K562 (cell line): ENCODE data around the gene USP49. TPM values are rescaled to one million over a fixed set of nuclear protein-coding genes. Genes with fewer than 3 reads are reported as not detected.

Source experiments
- ATAC-seq: fragments of 200-7000 bp; cut with Tn5 transposase; 3 replicates; pipeline ENCODE4 v1.9.1; 2020; ENCODE audit warnings: moderate library complexity
- BruUV-seq: library from RNA; stranded (reverse); fragments of 400-500 nt; replicated peaks from 2 replicates; lab custom pipeline; 2021; lab: Mats Ljungman, UMichigan
- CTCF ChIA-PET: fragments of 300-600 bp; formaldehyde crosslinking; extraction: SDS; loops from one replicate; lab custom pipeline; 2021; ENCODE audit warnings: low intra/inter-chr PET ratio; lab: Yijun Ruan, JAX
- POLR2A ChIA-PET: fragments of 300-600, 350-650 bp; sonication (Branson Sonifier 250); formaldehyde crosslinking; extraction: SDS; loops from one replicate; lab custom pipeline; 2021; ENCODE audit warnings: antibody characterized with exemption, inconsistent platforms; lab: Yijun Ruan, JAX
- DNase-seq, 4 experiments: peaks; one replicate each; pipeline versions ENCODE4 v3.0.0 to v3.0.0-alpha.2; 2011 to 2018; ENCODE audit warnings: low spot score in 3 of 4, mixed read lengths in 3 of 4; ENCODE audit errors: extremely low read depth in 1 of 4
- FAIRE-seq: peaks from 2 replicates; lab custom pipeline; 2011; peaks lifted over from hg19 to GRCh38; lab: Jason Lieb, UNC
- H2AFZ ChIP-seq: 2 replicates; pipeline ENCODE4 v1.6.0; 2011; ENCODE audit warnings: low read depth, low read length, control low read depth, inconsistent platforms
- H3K27ac ChIP-seq: fragments of 200-600 bp; 3 replicates; pipeline ENCODE4 v1.8.0; 2011; ENCODE audit warnings: low read depth, mild to moderate bottlenecking, control low read depth, inconsistent platforms, low read length, moderate library complexity, mixed read lengths; ENCODE audit errors: extremely low read depth
- H3K27me3 ChIP-seq, 2 experiments: fragments of 300-600 bp in 1 of 2; 2 replicates in 1 of 2; 3 replicates in 1 of 2; pipeline versions ENCODE4 v1.6.0 to v1.8.0; 2011; ENCODE audit warnings: inconsistent platforms in 2 of 2, low read length in 2 of 2, mild to moderate bottlenecking in 1 of 2, mixed read lengths in 1 of 2, moderate library complexity in 1 of 2; ENCODE audit not compliant: control insufficient read depth in 2 of 2, insufficient read depth in 2 of 2
- H3K36me3 ChIP-seq: fragments of 300-600 bp; 3 replicates; pipeline ENCODE4 v1.8.0; 2011; ENCODE audit warnings: mild to moderate bottlenecking, low read length, inconsistent platforms; ENCODE audit not compliant: control insufficient read depth, insufficient read depth
- H3K4me1 ChIP-seq, 2 experiments: fragments of 200-600 bp in 1 of 2; replicated peaks in 1 of 2; 2 replicates in 1 of 2; 3 replicates in 1 of 2; pipeline versions ENCODE4 v1.5.1 to v1.8.0; 2011; ENCODE audit warnings: inconsistent platforms in 2 of 2, low read length in 2 of 2, mild to moderate bottlenecking in 1 of 2, mixed read lengths in 1 of 2, moderate library complexity in 1 of 2; ENCODE audit not compliant: control insufficient read depth in 2 of 2, insufficient read depth in 2 of 2
- H3K4me2 ChIP-seq: 2 replicates; pipeline ENCODE4 v1.6.1; 2011; ENCODE audit warnings: low read length, control low read depth, inconsistent platforms, mixed read lengths; ENCODE audit not compliant: insufficient read depth
- H3K4me3 ChIP-seq: fragments of 200-600 bp; sonication (generic), shearing (Covaris generic); 2 replicates; pipeline ENCODE4 v1.5.1; 2016; ENCODE audit warnings: control low read depth, inconsistent platforms
- H3K79me2 ChIP-seq: fragments of 200-600 bp; 3 replicates; pipeline ENCODE4 v1.8.0; 2011; ENCODE audit warnings: low read length, inconsistent platforms; ENCODE audit not compliant: control insufficient read depth, insufficient read depth
- H3K9ac ChIP-seq, 2 experiments: 2 replicates each; pipeline versions ENCODE4 v1.6.0 to v1.6.1; 2011; ENCODE audit warnings: low read depth in 2 of 2, low read length in 2 of 2, control low read depth in 1 of 2, inconsistent platforms in 1 of 2, mild to moderate bottlenecking in 1 of 2, mixed read lengths in 1 of 2; ENCODE audit not compliant: insufficient read depth in 1 of 2
- H3K9me1 ChIP-seq: one replicate; pipeline ENCODE4 v1.6.0; 2011; ENCODE audit warnings: inconsistent platforms, mild to moderate bottlenecking, low read length, moderate library complexity; ENCODE audit not compliant: control insufficient read depth, insufficient read depth
- H3K9me3 ChIP-seq: replicated peaks from 2 replicates; pipeline ENCODE4 v1.5.1; 2011; ENCODE audit warnings: low read depth, low read length, inconsistent platforms; ENCODE audit not compliant: control insufficient read depth, insufficient read depth
- H4K20me1 ChIP-seq: replicated peaks from 2 replicates; pipeline ENCODE4 v1.6.1; 2011; ENCODE audit warnings: low read length, inconsistent platforms, mixed read lengths; ENCODE audit not compliant: control insufficient read depth, insufficient read depth
- EP400 ChIP-seq: fragments of 450-650 bp; IDR thresholded peaks from 2 replicates; pipeline ENCODE4 v1.6.1; 2017; ENCODE audit warnings: antibody characterized with exemption, mild to moderate bottlenecking, moderate library complexity
- FOXJ3 ChIP-seq: sonication (generic); formaldehyde crosslinking; IDR thresholded peaks from 2 replicates; pipeline ENCODE4 v1.4.0; 2020; ENCODE audit warnings: mild to moderate bottlenecking, missing genetic modification reagents
- GABPA ChIP-seq: fragments of 200-800 bp; sonication (Bioruptor generic); conservative IDR thresholded peaks from 2 replicates; pipeline ENCODE4 v1.6.1; 2016; ENCODE audit warnings: low read depth, missing genetic modification characterization, missing compliant biosample characterization
- IRF2 ChIP-seq: sonication (generic); formaldehyde crosslinking; IDR thresholded peaks from 2 replicates; pipeline ENCODE4 v1.8.1; 2022; ENCODE audit warnings: mild to moderate bottlenecking, missing genetic modification reagents
- NEUROD1 ChIP-seq: fragments of 150-350 bp; IDR thresholded peaks from 2 replicates; pipeline ENCODE4 v1.6.1; 2014; ENCODE audit warnings: borderline replicate concordance, low read length, low read depth; ENCODE audit not compliant: partially characterized antibody
- RBFOX2 ChIP-seq: fragments of 200-400 bp; formaldehyde crosslinking; IDR thresholded peaks from 2 replicates; pipeline ENCODE4 v1.6.1; 2017; ENCODE audit warnings: low read depth, mild to moderate bottlenecking, low read length, moderate library complexity
- RCOR1 ChIP-seq, 2 experiments: IDR thresholded peaks; 2 replicates each; pipeline ENCODE4 v1.6.1; 2012; ENCODE audit warnings: low read depth in 2 of 2, low read length in 2 of 2, borderline replicate concordance in 1 of 2, improper control_type of control experiment in 1 of 2
- RUNX1 ChIP-seq: sonication (generic); IDR thresholded peaks from 2 replicates; pipeline ENCODE4 v1.6.1; 2016; ENCODE audit warnings: antibody characterized with exemption, low read depth
- SIRT6 ChIP-seq: IDR thresholded peaks from one replicate; pipeline ENCODE4 v1.6.1; 2012; ENCODE audit warnings: low read depth, mild to moderate bottlenecking, control low read depth, inconsistent platforms, low read length, moderate library complexity
- TBP ChIP-seq: optimal IDR thresholded peaks from 2 replicates; pipeline ENCODE3; 2011; ENCODE audit warnings: low read depth, low read length, improper control_type of control experiment
- TCF7L2 ChIP-seq: fragments of 150-350 bp; IDR thresholded peaks from 2 replicates; pipeline ENCODE4 v1.6.1; 2016; ENCODE audit warnings: low read depth, mild to moderate bottlenecking, low read length, moderate library complexity
- WGBS: fragments of 100-300 bp; shearing (Covaris generic); methylation state at CpG from one replicate; pipeline ENCODE4 v1.1.6; 2016; ENCODE audit warnings: low coverage, mixed read lengths; ENCODE audit not compliant: insufficient coverage; ENCODE audit errors: missing lambda C conversion rate; 5-methylcytosine and 5-hydroxymethylcytosine counted together
- in situ Hi-C: fragments of 300-500 bp; cut with MboI; formaldehyde crosslinking; loops from 4 replicates; pipeline ENCODE4 v1.15.0; 2018; ENCODE audit warnings: inconsistent platforms, mixed read lengths
- intact Hi-C: fragments of 100-400 bp; cut with micrococcal nuclease; formaldehyde crosslinking; loops from 2 replicates; pipeline ENCODE4 v1.14.2; 2022
- polyA plus RNA-seq, 8 experiments: library from polyadenylated mRNA; depleted of rRNA in 4 of 8; stranded (reverse) in 5 of 8; unstranded in 3 of 8; fragments of >200 nt; fragmentation: Nextera tagmentation in 2 of 8; fragmentation: Illumina TruSeq in 1 of 8; extraction: Ambion mirVana in 2 of 8; extraction: Trizol in 1 of 8; gene quantifications; 2 replicates each; pipeline versions ENCODE4 v1.2.1 to v1.2.3, GENCODE V29; 2011 to 2014; ENCODE audit warnings: inconsistent platforms in 1 of 8, missing spikeins in 1 of 8
- total RNA-seq, 7 experiments: library from RNA; depleted of rRNA in 6 of 7; stranded (reverse); fragments of >200 nt in 6 of 7; fragmentation: Illumina TruSeq in 2 of 7; extraction: Trizol in 2 of 7; gene quantifications; 2 replicates each; pipeline versions ENCODE4 v1.2.1 to v1.2.3, GENCODE V29; 2011 to 2021; ENCODE audit warnings: low replicate concordance in 1 of 7
- TF ChIP-seq, protein P1 (sequence below): fragments of 450-650 bp; conservative IDR thresholded peaks from 2 replicates; pipeline ENCODE4 v1.6.1; 2016; ENCODE audit warnings: missing genetic modification characterization, low read depth, mild to moderate bottlenecking, missing compliant biosample characterization, moderate library complexity
- TF ChIP-seq, protein P2 (sequence below): fragments of 450-650 bp; formaldehyde crosslinking; IDR thresholded peaks from 2 replicates; pipeline ENCODE4 v1.4.0; 2020; ENCODE audit warnings: mild to moderate bottlenecking
- TF ChIP-seq, protein P3 (sequence below): fragments of 250-450 bp; sonication (Bioruptor Pico); IDR thresholded peaks from 2 replicates; pipeline ENCODE4 v1.4.0; 2020; ENCODE audit warnings: mild to moderate bottlenecking
- TF ChIP-seq, protein P4 (sequence below), 3 experiments: fragments of 200-800 bp in 1 of 3; sonication (Bioruptor generic) in 1 of 3; sonication (generic) in 1 of 3; formaldehyde crosslinking in 1 of 3; IDR thresholded peaks; 2 replicates each; pipeline versions ENCODE4 v1.6.1 to v1.8.0; 2016 to 2022; ENCODE audit warnings: mild to moderate bottlenecking in 2 of 3, missing compliant biosample characterization in 2 of 3, missing genetic modification characterization in 2 of 3, missing genetic modification reagents in 1 of 3

Gene USP49
- total and polyA plus RNA-seq, 9 of the 15 experiments (the other 6 are each of a cell fraction or from before 2014, with no cell fraction given), result 1.0 to 9.9 (median 6.5) TPM

DNA sequence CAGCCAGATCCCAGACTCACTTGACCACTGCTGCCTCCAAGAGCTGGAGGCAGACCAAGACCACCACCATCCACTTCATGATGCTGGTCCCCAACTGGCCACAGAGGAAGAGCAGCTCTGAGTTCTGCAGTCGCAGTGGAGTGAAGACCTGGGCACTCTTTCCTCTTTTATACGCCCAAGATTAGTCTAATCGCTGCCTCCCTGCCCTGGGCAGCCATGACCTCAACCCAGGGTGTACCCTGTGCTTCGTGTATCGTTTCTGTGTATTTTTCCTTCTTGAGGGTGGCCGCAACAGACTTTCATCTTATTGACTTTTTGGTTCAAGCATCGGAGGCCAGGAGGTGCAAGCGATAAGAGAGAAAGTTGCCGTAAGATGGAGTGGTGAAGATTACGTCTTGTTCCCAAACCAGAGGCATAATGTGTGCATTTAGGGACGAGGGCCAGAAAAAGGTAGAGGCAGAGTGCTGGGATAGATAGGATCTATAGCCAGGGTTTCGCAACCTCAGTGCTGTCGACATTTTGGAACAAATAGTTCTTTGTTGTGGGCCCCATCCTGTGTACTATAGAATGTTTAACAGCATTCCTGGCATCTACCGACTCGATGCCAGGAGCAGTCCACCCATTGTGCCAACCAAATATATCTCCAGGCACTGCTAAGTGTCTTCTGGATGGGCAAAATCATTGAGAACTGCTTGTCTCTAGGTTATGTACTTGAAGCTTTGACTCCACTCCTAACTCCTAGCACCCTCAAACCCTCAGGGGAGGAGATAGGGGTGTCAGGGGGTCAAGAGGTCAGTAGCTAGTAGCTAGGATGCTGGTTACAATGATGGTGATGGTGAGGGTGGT is 147.7 kb downstream of the USP49 start, which contains the start of gene PGC:
TSS of gene PGC (minus strand) at position 142 of the 846 bp plus-strand sequence. CDS start at position 79, 63 bp downstream.
- BruUV-seq, result no TSS peak
- 0 out of 4 replicates have a peak within 1 kb of the TSS, but pooled peaks of 1 of the 2 experiments have one; percentile 5 for H3K9ac ChIP-seq
- peak within 1 kb of the TSS; percentile 30; the same call in 1 of the 2 replicates for H3K4me2 ChIP-seq
- intact Hi-C loops (no loop called here), in situ Hi-C loops (no loop called here)
- no peaks in the 10 kb centered on the region for H3K9me3 ChIP-seq
- H3K36me3 ChIP-seq, result no peaks in the 10 kb centered on the region
- no peaks in the 10 kb centered on the region for H3K9me1 ChIP-seq
- DNase-seq (peak; percentile 40 to 50 (median 49)), ATAC-seq (peak; percentile 41), FAIRE-seq (peak; percentile 78)
- no peaks in the 10 kb centered on the region; the same call in 1 of the 2 replicates for H4K20me1 ChIP-seq
- WGBS, result 5% methylated on average over 15 of the region's 15 CpGs
- ChIA-PET POLR2A (interaction anchor here (0.8 to 2.2 kb wide), 5 partner anchors 9 to 25 kb away, joined by 3 to 6 read pairs (median 4); no protein-coding TSS in a partner anchor), CTCF (interaction anchor here (0.6 kb wide), 1 partner anchor 65 kb away, joined by 5 read pairs; no protein-coding TSS in a partner anchor)
- no peak within 1 kb of the TSS for H3K4me3 ChIP-seq
- no peak within 1 kb of the TSS for H2AFZ ChIP-seq
- H3K27me3 ChIP-seq, result peaks cover 9 to 16% of the 10 kb centered on the region in 2 experiments; a peak in 4 of 5 replicates
- H3K27ac ChIP-seq, result no peak within 1 kb of the TSS
- peaks cover 13 to 14% of the 10 kb centered on the region in 2 experiments for H3K4me1 ChIP-seq
- H3K79me2 ChIP-seq, result no peaks in the 10 kb centered on the region
- TF ChIP-seq FOXJ3 (CRISPR knock-in tag), result no peak
- TF ChIP-seq RCOR1 (IDR thresholded peaks at IDR 0.05; ENCODE audit: borderline replicate concordance in 1 of 2, low read depth in 2 of 2, low read length in 2 of 2), result peak in 1 of 2 experiments; percentile 78; a peak in 2 of 4 replicates
- TF ChIP-seq EP400, result no peak
- TF ChIP-seq SIRT6, result no peak
- no peak for TF ChIP-seq IRF2 (CRISPR knock-in tag)
- no peak for TF ChIP-seq TCF7L2
- TF ChIP-seq, protein P1, sequence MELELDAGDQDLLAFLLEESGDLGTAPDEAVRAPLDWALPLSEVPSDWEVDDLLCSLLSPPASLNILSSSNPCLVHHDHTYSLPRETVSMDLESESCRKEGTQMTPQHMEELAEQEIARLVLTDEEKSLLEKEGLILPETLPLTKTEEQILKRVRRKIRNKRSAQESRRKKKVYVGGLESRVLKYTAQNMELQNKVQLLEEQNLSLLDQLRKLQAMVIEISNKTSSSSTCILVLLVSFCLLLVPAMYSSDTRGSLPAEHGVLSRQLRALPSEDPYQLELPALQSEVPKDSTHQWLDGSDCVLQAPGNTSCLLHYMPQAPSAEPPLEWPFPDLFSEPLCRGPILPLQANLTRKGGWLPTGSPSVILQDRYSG (tag), result no peak
- no peak for TF ChIP-seq GABPA
- TF ChIP-seq, protein P2, sequence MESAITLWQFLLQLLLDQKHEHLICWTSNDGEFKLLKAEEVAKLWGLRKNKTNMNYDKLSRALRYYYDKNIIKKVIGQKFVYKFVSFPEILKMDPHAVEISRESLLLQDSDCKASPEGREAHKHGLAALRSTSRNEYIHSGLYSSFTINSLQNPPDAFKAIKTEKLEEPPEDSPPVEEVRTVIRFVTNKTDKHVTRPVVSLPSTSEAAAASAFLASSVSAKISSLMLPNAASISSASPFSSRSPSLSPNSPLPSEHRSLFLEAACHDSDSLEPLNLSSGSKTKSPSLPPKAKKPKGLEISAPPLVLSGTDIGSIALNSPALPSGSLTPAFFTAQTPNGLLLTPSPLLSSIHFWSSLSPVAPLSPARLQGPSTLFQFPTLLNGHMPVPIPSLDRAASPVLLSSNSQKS, result no peak
- TF ChIP-seq TBP, result peak; percentile 14
- TF ChIP-seq RBFOX2, result no peak
- TF ChIP-seq NEUROD1, result no peak
- TF ChIP-seq, protein P3, sequence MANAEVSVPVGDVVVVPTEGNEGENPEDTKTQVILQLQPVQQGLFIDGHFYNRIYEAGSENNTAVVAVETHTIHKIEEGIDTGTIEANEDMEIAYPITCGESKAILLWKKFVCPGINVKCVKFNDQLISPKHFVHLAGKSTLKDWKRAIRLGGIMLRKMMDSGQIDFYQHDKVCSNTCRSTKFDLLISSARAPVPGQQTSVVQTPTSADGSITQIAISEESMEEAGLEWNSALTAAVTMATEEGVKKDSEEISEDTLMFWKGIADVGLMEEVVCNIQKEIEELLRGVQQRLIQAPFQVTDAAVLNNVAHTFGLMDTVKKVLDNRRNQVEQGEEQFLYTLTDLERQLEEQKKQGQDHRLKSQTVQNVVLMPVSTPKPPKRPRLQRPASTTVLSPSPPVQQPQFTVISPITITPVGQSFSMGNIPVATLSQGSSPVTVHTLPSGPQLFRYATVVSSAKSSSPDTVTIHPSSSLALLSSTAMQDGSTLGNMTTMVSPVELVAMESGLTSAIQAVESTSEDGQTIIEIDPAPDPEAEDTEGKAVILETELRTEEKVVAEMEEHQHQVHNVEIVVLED (CRISPR knock-in tag), result no peak
- TF ChIP-seq RUNX1, result no peak
- TF ChIP-seq, protein P4, sequence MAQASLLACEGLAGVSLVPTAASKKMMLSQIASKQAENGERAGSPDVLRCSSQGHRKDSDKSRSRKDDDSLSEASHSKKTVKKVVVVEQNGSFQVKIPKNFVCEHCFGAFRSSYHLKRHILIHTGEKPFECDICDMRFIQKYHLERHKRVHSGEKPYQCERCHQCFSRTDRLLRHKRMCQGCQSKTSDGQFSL (CRISPR knock-in tag; IDR thresholded peaks at IDR 0.05), result no peak
- TF ChIP-seq, protein P4 (tag; IDR thresholded peaks at IDR 0.05), result no peak
